HG02798 (cell line): ENCODE results near the gene ZNF14.
A peak's percentile ranks its signal among the peaks of the same experiment; 100 is the strongest.
"Not testable (repeated sequence)": the region's sequence is repeated elsewhere in the genome, so short reads cannot be mapped to it uniquely, and the experiment has no call there.

Source experiments
- ATAC-seq: cut with Tn5 transposase; IDR thresholded peaks from one replicate; pipeline ENCODE4 v1.9.1; 2021; ENCODE audit warnings: mild to moderate bottlenecking; ENCODE audit not compliant: unreplicated experiment, poor library complexity

Gene ZNF14

GRCh38 chr19:19697589-19697988 is 35.3 kb downstream of the ZNF14 start:
- ATAC-seq: no peak

DNA sequence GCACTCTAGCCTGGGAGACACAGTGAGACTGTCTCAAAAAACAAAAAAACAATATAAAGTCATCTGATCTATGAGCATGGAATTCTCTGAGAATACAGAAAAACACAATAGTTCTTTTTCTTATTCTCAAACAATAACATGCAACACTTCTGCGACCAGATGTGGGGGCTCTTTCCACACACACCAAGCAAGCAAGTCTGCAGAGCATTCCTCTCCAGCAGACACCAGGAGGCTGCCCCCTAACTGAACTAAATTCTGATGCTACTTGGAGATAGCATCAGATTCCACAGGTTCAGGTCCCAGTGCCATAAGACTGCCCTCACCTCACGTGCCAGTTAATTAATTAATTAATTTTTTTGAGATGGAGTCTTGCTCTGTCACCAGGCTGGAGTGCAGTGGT is 36.5 kb downstream of the ZNF14 start:
- no peak for ATAC-seq

- no peak for ATAC-seq
These were observed 41.2 kb downstream of the ZNF14 start for GRCh38 chr19:19691683-19692082.

- ATAC-seq: not testable (repeated sequence)
These were observed 43.9 kb downstream of the ZNF14 start for GRCh38 chr19:19689023-19689422.

- no peak for ATAC-seq
These were observed 45.8 kb downstream of the ZNF14 start for GRCh38 chr19:19687090-19687489.

- no peak for ATAC-seq
These were observed 46.3 kb downstream of the ZNF14 start for GRCh38 chr19:19686580-19686979.

- ATAC-seq: not testable (repeated sequence)
These were observed 46.8 kb downstream of the ZNF14 start for GRCh38 chr19:19686119-19686518.

DNA sequence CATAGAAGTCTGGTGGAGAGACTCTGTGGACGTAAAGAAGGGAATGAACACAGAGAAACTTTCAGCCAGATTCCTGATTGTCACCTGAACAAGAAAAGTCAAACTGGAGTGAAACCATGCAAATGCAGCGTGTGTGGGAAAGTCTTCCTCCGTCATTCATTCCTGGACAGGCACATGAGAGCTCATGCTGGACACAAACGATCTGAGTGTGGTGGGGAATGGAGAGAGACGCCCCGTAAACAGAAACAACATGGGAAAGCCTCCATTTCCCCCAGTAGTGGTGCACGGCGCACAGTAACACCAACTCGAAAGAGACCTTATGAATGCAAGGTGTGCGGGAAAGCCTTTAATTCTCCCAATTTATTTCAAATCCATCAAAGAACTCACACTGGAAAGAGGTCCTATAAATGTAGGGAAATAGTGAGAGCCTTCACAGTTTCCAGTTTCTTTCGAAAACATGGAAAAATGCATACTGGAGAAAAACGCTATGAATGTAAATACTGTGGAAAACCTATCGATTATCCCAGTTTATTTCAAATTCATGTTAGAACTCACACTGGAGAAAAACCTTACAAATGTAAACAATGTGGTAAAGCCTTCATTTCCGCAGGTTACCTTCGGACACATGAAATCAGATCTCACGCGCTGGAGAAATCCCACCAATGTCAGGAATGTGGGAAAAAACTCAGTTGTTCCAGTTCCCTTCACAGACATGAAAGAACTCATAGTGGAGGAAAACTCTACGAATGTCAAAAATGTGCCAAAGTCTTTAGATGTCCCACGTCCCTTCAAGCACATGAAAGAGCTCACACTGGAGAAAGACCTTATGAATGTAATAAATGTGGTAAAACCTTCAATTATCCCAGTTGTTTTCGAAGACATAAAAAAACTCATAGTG is 53.5 kb downstream of the ZNF14 start:
- no peak for ATAC-seq

GRCh38 chr19:19677579-19677978 is 55.3 kb downstream of the ZNF14 start:
- no peak for ATAC-seq

- ATAC-seq: no peak
These were observed 58.6 kb downstream of the ZNF14 start for GRCh38 chr19:19674315-19674714.

GRCh38 chr19:19672816-19673215 is 60.1 kb downstream of the ZNF14 start:
- ATAC-seq: no peak

- no peak for ATAC-seq
These were observed 62.8 kb downstream of the ZNF14 start for GRCh38 chr19:19670070-19670551.

DNA sequence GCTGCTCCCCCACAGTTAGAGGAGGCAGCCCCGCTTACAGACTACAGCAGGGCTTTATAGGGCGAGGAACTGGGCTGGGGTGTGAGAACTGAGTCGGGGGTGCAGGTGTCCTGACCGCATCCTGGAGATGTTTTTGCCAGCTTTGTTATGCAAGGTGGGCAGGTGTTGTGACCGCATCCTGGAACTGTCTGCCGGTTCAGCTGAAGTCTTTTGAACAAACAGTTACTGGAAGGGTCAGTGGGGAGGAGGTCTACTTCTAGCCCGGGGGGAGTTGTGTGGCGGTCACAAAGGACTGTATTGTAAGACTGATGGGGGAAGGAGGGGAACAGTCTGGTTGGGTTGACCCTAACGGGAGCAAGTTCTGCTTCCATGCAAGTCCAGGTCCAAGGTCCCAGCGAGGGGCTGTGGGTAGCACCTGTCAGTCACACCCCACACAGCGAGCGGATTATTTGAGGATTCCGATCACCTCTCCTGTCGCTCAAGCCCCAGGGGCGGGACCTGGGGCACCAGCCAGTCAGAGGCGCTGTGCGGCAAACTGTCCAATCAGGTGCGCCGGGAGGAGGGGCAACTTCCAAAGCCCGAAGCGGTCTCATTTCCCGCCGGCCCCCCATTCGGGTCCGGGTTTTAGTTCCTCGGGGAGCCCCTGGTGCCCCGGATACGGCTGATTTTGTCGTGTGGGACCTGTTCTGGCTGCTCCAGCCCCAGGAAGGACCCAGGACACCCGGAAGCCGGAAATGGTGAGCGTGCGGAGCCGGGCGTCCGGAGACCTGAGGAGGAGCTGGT is 64.5 kb downstream of the ZNF14 start, which contains the start of gene ZNF101:
ZNF101 (plus strand) TSS at position 610 of the 783 bp plus-strand sequence; CDS start at position 735, 125 bp downstream.
- peak; percentile 72 for ATAC-seq

- ATAC-seq: not testable (repeated sequence)
These were observed 67.4 kb downstream of the ZNF14 start for GRCh38 chr19:19665420-19665948.

- peak; percentile 79 for ATAC-seq
These were observed 69.4 kb downstream of the ZNF14 start, which contains the start of gene ATP13A1 for GRCh38 chr19:19663256-19664120. ATP13A1 (minus strand) TSS chr19:19663676; CDS start chr19:19663666, 10 bp downstream.

- no peak for ATAC-seq
These were observed 70.0 kb downstream of the ZNF14 start for GRCh38 chr19:19662871-19663255.

GRCh38 chr19:19662344-19662743 is 70.6 kb downstream of the ZNF14 start:
- ATAC-seq: no peak

GRCh38 chr19:19661675-19662251 is 71.1 kb downstream of the ZNF14 start:
- peak; percentile 39 for ATAC-seq

- ATAC-seq: no peak
These were observed 71.7 kb downstream of the ZNF14 start for GRCh38 chr19:19661141-19661674.
